HG03571 (cell line): ENCODE data around the gene PAN2.
"Not testable (repeated sequence)": the region's sequence is repeated elsewhere in the genome, so short reads cannot be mapped to it uniquely, and the experiment has no call there.

Experiments used
- ATAC-seq: cut with Tn5 transposase; IDR thresholded peaks from one replicate; pipeline ENCODE4 v1.9.1; 2021; ENCODE audit not compliant: unreplicated experiment

The PAN2 gene

DNA sequence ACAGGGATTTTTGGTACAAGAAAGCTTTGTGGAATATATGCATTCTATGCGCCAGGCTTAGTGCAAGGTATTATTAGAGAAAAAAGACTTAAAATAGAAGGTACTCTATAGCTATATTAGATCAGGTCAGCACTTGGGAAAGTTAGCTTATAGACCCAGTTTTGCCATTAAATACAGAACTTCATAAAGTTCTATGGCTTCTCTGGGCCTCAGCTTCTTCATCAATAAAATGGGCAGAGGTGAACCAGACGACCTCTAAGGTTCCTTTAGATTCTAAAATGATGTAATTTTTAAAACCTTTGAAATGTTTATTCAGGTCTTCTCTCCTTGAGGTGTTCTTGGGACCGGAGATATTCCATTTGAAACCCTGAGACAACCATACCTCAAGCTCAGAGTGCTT lies 25.1 kb downstream of the PAN2 start:
- ATAC-seq: no peak

DNA sequence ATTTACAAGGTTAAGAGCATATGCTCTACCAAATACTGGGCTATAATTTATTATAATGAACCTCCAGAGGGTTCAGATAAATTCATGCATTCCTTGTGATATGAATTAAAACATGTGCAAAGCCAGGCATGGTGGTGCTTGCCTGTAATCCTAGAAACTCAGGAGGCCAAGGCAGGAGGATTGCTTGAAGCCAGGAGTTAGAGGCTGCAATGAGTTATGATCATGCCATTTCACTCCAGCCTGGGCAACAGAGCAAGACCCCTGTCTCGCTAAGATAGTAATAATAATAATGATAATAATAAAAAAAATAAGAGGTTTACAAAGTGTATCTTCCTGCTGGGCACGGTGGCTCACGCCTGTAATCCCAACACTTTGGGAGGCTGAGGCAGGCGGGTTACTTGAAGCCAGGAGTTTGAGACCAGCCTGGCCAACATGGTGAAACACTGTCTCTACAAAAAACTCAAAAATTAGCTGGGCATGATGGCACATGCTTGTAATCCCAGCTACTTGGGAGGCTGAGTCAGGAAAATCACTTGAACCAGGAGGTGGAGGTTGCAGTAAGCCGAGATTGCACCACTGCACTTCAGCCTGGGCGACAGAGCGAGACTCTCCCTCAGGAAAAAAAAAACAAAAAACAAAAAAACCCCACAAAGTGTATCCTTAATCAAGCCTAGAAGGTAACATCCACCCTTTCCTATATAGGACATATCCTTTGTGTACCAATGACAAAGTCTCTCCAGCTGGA lies 26.4 kb downstream of the PAN2 start:
- ATAC-seq: no peak

DNA sequence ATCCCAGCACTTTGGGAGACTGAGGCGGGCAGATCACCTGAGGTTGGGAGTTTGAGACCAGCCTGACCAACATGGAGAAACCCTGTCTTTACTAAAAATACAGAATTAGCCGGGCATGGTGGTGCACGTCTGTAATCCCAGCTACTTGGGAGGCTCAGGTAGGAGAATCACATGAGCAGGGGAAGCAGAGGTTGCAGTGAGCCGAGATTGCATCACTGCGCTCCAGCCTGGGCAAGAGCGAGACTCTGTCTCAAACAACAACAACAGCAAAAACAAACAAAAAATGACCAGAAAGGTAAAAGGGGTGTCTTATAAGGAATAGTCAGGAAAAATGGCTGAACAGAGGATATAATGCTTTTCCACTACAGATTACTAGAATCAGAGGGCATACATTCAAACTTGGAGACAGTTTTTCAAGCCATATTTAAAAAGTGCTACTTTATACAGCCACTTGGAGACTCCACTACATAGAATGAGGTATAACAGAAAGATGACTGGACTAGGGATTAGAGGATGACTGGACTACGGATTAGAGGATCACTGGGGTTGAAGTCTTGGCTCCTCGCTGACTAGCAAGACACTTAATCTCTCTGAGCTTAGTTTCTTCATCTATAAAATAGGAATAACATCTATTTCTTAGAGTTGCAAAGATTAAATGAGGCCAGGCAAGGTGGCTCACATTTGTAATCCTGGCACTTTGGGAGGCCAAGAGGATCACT lies 28.8 kb downstream of the PAN2 start:
- no peak for ATAC-seq

DNA sequence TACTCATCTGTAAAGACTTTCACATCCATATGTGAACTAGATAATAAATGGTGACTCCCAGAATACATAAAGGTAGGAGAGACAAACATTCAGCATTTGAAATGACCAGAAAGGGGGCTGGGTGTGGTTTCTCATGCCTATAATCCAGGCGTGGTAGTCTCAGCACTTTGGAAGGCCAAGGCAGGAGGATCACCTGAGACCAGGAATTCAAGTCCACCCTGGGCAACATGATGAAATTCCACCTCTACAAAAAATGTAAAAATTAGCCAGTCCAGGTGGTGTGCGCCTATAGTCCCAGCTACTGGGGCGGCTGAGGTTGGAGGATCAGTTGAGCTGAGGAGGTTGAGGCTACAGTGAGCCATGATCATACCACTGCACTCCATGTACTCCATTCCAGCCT lies 29.5 kb downstream of the PAN2 start:
- ATAC-seq: no peak

- ATAC-seq: no peak
Measured at GRCh38 chr12:56300644-56301464, 32.9 kb downstream of the PAN2 start.

DNA sequence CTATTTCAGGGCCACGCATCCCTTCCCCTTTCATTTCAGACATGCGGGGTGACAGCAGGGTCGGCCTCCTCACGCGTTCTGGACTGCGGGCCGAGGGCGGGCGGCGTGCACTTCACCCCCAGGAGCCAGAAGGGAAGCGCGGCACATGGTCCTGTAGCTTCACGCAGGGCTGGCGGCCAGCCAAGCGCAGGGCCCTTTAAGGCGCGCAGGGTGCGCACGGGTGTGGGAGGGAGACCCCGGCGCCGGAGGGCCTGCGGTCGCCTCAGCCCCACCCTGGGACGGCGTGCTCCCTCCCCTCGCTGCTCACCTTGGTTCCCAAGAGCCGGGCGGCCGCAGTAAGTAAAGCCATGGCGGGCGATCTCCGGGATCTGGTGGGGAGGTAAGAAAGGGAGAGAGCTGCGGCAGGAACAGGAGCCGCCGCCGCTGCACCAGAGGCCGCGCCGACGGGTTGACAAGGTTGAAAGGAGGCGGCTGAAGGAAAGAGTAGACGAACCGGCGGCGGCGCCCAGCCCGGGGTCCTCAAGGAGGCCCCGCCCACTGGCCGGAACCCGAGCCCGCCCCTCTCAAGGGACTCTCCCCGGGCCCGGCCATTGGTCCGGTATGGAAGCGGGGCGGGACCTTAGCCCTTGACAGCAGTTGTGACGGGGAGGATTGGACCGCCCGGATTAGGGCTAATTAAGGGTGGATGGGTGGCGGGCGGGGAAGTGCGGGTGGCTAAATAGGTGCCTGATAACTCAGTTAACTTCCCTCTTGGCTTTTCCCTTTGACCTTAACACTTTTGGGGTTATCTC lies 33.8 kb downstream of the PAN2 start, which contains the start of gene CS:
CS (minus strand) TSS at position 478 of the 791 bp plus-strand sequence; CDS start at position 349, 129 bp downstream.
- ATAC-seq: peak; percentile 91

GRCh38 chr12:56299308-56299852 lies 34.4 kb downstream of the PAN2 start:
- ATAC-seq: peak; percentile 6

DNA sequence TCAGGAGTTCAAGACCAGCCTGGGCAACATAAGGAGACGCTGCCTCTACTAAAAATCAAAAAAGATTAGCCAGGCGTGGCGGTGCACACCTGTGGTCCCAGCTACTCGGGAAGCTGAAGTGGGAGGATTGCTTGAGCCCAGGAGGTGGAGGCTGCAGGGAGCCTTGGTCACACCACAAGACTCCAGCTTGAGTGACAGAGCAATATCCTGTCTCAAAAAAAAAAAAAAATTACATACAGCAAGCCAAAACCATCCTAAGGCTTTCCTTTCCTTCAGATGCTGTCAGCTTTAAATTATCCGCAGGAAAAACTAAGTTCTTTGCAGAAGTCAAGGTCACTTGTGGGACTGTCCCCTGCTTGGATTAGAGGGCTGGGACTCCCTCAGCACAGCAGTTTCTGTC lies 35.0 kb downstream of the PAN2 start:
- no peak for ATAC-seq

- no peak for ATAC-seq
Measured at GRCh38 chr12:56297400-56297799, 36.4 kb downstream of the PAN2 start.

GRCh38 chr12:56296295-56296694 lies 37.5 kb downstream of the PAN2 start:
- no peak for ATAC-seq

DNA sequence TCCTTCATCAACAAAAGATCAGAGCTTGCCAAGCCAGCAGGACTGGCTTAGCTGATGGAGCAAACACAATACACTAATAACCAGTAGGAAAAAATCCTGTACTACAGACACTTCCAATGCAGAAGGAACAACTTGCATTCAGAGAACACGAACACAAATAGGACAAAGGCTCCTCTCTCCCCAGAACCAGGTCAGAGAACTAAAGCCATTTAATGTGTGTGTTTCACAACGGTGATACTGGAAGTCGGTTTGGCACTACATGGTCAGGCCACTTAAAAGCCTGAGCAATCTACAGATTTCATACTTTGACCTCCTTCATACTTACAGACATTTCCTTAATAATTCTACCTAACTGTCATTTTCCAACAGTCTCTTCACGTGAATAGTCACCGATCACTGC lies 40.0 kb downstream of the PAN2 start:
- ATAC-seq: no peak

DNA sequence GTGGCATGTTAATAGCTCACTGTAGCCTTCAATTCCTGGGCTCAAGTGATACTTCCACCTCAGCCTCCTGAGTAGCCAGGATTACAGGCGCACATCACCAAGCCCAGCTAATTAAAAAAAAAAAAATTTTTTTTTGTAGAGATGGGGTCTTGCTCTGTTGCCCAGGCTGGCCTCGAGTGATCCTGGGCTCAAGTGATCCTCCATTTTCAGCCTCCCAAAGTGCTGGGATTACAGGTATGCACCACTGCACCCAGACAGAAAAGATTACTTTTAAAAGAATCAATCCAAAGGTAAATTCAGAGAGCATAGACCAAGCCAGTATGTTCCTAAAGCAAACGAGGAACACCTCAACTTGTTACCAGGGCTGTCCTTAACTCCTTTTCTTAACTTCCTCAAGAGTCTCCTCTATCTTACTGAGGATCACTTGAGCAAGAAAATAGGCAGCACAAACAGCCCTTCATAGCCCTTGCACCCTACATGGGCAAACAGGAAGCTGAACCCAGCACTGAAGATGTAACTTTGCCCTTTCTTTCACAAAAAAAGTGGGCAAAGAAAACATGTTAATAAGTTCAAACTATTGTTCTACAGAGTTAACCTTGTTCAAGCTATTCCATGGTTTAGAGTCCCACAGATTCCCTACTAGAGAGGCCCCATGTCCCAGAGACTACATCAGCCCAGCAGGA lies 45.0 kb downstream of the PAN2 start:
- ATAC-seq: no peak

DNA sequence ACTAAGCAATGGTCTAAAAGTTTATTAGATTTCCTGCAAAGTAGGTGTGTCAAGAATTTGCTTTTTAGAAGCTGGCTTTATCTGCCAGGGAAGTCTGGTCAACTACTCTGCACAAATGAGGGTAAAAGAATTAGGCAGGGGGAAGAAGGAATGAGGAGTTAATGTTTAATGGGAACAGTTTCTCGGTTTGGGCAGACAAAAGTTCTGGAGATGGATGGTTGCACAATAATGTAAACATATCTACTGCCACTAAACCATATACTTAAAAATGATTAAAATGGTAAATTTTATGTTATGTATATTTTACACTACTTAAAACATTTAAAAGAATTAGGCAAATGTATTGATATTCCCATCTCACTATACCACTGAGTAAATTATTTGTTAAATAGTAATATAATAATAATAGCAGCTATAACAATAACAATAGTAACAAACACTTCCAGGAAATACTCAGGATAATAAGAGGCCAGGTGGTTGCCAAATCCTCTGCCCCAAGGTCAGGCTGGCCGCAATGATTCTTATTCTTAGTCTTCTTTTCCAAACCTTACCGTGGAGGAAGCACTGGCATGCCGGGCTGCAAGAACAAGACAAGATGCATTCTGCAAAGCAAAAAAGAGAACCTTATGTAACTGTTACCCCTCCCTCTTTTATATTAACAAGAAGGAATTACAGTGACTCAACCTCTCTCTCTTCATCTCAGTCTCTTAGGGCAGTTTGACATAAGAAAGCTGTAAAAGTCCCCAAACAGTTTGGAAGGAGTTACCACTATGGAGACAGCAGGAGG lies 47.6 kb downstream of the PAN2 start:
- no peak for ATAC-seq

DNA sequence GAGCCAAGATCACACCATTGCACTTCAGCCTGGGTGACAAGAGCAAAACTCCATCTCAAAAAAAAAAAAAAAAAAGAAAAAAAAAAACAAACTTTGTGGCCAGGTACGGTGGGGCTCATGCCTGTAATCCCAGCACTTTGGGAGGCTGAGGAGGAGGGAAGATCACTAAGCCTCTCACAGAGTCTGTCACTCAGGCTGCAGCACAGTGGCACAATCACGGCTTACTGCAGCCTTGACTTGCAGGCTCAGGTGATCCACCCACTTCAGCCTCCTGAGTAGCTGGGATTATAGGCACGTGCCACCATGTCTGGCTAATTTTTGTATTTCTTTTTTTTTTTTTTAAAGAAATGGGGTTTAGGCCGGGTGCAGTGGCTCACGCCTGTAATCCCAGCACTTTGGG lies 49.5 kb downstream of the PAN2 start:
- not testable (repeated sequence) for ATAC-seq

- ATAC-seq: no peak
Measured at GRCh38 chr12:56282579-56282978, 51.2 kb downstream of the PAN2 start.

DNA sequence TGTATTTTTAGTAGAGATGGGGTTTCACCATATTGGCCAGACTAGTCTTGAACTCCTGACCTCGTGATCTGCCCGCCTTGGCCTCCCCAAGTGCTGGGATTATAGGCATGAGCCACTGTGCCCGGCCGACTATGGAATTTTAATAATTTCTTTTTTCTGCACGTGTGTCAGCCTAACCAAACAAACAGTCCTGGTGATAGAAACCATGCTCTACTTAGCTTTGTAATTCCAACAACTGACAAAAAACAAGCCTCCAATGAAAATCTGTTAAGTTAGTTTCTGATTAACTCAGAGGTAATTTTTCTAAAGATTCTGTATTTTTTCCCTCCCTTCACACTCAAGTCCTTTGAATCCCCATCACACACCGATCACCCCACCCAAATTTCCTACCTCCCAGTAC lies 51.8 kb downstream of the PAN2 start:
- ATAC-seq: no peak

- ATAC-seq: no peak
Measured at GRCh38 chr12:56280849-56281248, 53.0 kb downstream of the PAN2 start.

DNA sequence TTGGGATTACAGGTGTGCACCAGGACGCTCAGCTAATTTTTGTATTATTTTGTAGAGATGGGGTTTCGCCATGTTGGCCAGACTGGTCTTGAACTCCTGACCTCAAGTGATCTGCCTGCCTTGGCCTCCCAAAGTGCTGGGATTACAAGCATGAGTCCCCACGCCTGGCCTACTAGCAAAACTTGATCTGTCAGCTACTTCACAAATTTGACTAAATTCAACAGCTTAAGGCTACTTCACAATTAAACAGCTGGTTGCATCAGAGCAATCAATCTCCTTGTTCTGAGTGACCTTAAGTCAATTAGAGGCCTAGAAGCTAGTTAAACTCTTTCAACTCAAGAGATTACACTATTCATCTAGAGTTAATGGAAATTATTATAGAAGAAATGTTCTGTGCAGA lies 54.9 kb downstream of the PAN2 start:
- ATAC-seq: no peak

- no peak for ATAC-seq
Measured at GRCh38 chr12:56274299-56274698, 59.5 kb downstream of the PAN2 start.
